PC-3 (cell line): ENCODE data around the gene XIRP1. TPM values are rescaled to one million over a fixed set of nuclear protein-coding genes. Genes with fewer than 3 reads are reported as not detected.

Source experiments
- ATAC-seq: fragments of 200-7000 bp; cut with Tn5 transposase; 2 replicates; pipeline ENCODE4 v1.9.1; 2020; ENCODE audit warnings: mild to moderate bottlenecking, moderate library complexity
- BruUV-seq: library from RNA; stranded (reverse); fragments of 400-500 nt; replicated peaks from 2 replicates; lab custom pipeline; 2021; lab: Mats Ljungman, UMichigan
- CTCF ChIA-PET: fragments of 300-600 bp; sonication (Branson Sonifier 250); formaldehyde crosslinking; loops from one replicate; lab custom pipeline; 2022; ENCODE audit warnings: antibody characterized with exemption; lab: Charles Lee
- POLR2A ChIA-PET: fragments of 300-600 bp; sonication (Branson Sonifier 250); formaldehyde crosslinking; loops from one replicate; lab custom pipeline; 2022; ENCODE audit warnings: antibody characterized with exemption; ENCODE audit not compliant: unreplicated experiment; lab: Charles Lee
- DNase-seq: peaks from one replicate; pipeline ENCODE4 v3.0.0-alpha.2; 2015
- H2AFZ ChIP-seq: fragments of 300-600 bp; sonication (generic); 2 replicates; pipeline ENCODE4 v1.6.0; 2016; ENCODE audit warnings: antibody characterized with exemption, low read length
- H3F3A ChIP-seq: fragments of 300-600 bp; sonication (generic); one replicate; pipeline ENCODE4 v1.6.0; 2017; ENCODE audit warnings: antibody characterized with exemption, low read length, control low read depth, mild to moderate bottlenecking; ENCODE audit not compliant: unreplicated experiment
- H3K27ac ChIP-seq: fragments of 300-600 bp; sonication (generic); 2 replicates; pipeline ENCODE4 v1.5.1; 2016; ENCODE audit warnings: mild to moderate bottlenecking, low read length
- H3K27me3 ChIP-seq: fragments of 300-600 bp; sonication (generic); 2 replicates; pipeline ENCODE4 v1.6.1; 2016; ENCODE audit warnings: low read length, mixed read lengths
- H3K36me3 ChIP-seq: fragments of 300-600 bp; sonication (generic); 2 replicates; pipeline ENCODE4 v1.6.1; 2016; ENCODE audit warnings: low read depth, mixed run types, low read length, mixed read lengths
- H3K4me1 ChIP-seq: fragments of 300-600 bp; sonication (generic); 2 replicates; pipeline ENCODE4 v1.5.1; 2016; ENCODE audit warnings: low read length; ENCODE audit not compliant: insufficient read depth
- H3K4me2 ChIP-seq: fragments of 300-600 bp; sonication (generic); 2 replicates; pipeline ENCODE4 v1.6.0; 2016; ENCODE audit warnings: low read length
- H3K4me3 ChIP-seq: fragments of 300-600 bp; sonication (generic); 2 replicates; pipeline ENCODE4 v1.5.1; 2016; ENCODE audit warnings: mild to moderate bottlenecking, low read length, mixed read lengths
- H3K79me2 ChIP-seq: fragments of 300-600 bp; sonication (generic); 2 replicates; pipeline ENCODE4 v1.6.1; 2017; ENCODE audit warnings: low read length, mixed read lengths
- H3K9ac ChIP-seq: fragments of 300-600 bp; sonication (generic); 2 replicates; pipeline ENCODE4 v1.6.0; 2016; ENCODE audit warnings: mild to moderate bottlenecking, low read length
- H3K9me2 ChIP-seq: fragments of 300-600 bp; sonication (generic); replicated peaks from 2 replicates; pipeline ENCODE4 v1.6.1; 2016; ENCODE audit warnings: mixed run types, low read length, mixed read lengths
- H3K9me3 ChIP-seq: fragments of 300-600 bp; sonication (generic); 2 replicates; pipeline ENCODE4 v1.6.1; 2016; ENCODE audit warnings: low read length, mixed read lengths
- H4K20me1 ChIP-seq: fragments of 300-600 bp; sonication (generic); 2 replicates; pipeline ENCODE4 v1.6.1; 2016; ENCODE audit warnings: low read length, mixed read lengths
- CTCF ChIP-seq: fragments of 300-600 bp; sonication (generic); conservative IDR thresholded peaks from 2 replicates; pipeline ENCODE4 v1.5.1; 2017; ENCODE audit warnings: antibody characterized with exemption, low read depth, mild to moderate bottlenecking, low read length
- EZH2 ChIP-seq: fragments of 300-600 bp; sonication (generic); IDR thresholded peaks from one replicate; pipeline ENCODE4 v1.6.1; 2017; ENCODE audit warnings: antibody characterized with exemption, mild to moderate bottlenecking, low read length; ENCODE audit not compliant: unreplicated experiment
- EZH2phosphoT487 ChIP-seq: fragments of 300-600 bp; sonication (generic); IDR thresholded peaks from 2 replicates; pipeline ENCODE4 v1.6.1; 2018; ENCODE audit warnings: mild to moderate bottlenecking, antibody characterized with exemption, low read length, borderline replicate concordance
- intact Hi-C: fragments of 100-400 bp; cut with micrococcal nuclease; formaldehyde crosslinking; loops from 2 replicates; pipeline ENCODE4 v1.9.0; 2023
- total RNA-seq: library from RNA; depleted of rRNA; stranded (reverse); fragments of >200 nt; gene quantifications from 2 replicates; pipeline ENCODE4 v1.2.3, GENCODE V29; 2014

The XIRP1 gene
- total RNA-seq, 1 experiment from 2014 or later = not detected

- peaks cover 58% of the 10 kb centered on the region for H3K4me1 ChIP-seq
- no TSS peak for BruUV-seq
- H4K20me1 ChIP-seq = peaks cover 71% of the 10 kb centered on the region
- no peaks in the 10 kb centered on the region for H3F3A ChIP-seq
- H3K79me2 ChIP-seq = peaks cover 63% of the 10 kb centered on the region
- H3K27me3 ChIP-seq = no peaks in the 10 kb centered on the region
- peak overlapping the region; percentile 65; the same call in 1 of the 2 replicates for H3K4me2 ChIP-seq
- no peak overlapping the region for H3K4me3 ChIP-seq
- no peak overlapping the region for H3K27ac ChIP-seq
- TF ChIP-seq EZH2 = no peak
- TF ChIP-seq EZH2phosphoT487 = no peak
- TF ChIP-seq CTCF = no peak
- H3K9me3 ChIP-seq = no peaks in the 10 kb centered on the region
- no peaks in the 10 kb centered on the region for H3K9me2 ChIP-seq
- intact Hi-C loops = no loop called here
- DNase-seq = no peak
- H2AFZ ChIP-seq = no peak overlapping the region
- peaks cover 51% of the 10 kb centered on the region for H3K36me3 ChIP-seq
- CTCF ChIA-PET = no interaction called here
- POLR2A ChIA-PET = no interaction called here
- H3K9ac ChIP-seq = no peak overlapping the region
- ATAC-seq = no peak
Measured at GRCh38 chr3:39143051-39143885, 49.1 kb downstream of the XIRP1 start.

- no peak overlapping the region for H3K4me3 ChIP-seq
- peak overlapping the region; percentile 65 for H3K4me2 ChIP-seq
- peaks cover 52% of the 10 kb centered on the region for H3K79me2 ChIP-seq
- ChIA-PET POLR2A (no interaction called here), CTCF (no interaction called here)
- no peak for ATAC-seq
- no TSS peak for BruUV-seq
- intact Hi-C loops = no loop called here
- no peak overlapping the region for H3K9ac ChIP-seq
- no peaks in the 10 kb centered on the region for H3F3A ChIP-seq
- H4K20me1 ChIP-seq = peaks cover 60% of the 10 kb centered on the region
- DNase-seq = no peak
- peaks cover 46% of the 10 kb centered on the region for H3K4me1 ChIP-seq
- H3K27ac ChIP-seq = peak overlapping the region; percentile 61
- H2AFZ ChIP-seq = no peak overlapping the region
- H3K36me3 ChIP-seq = peaks cover 51% of the 10 kb centered on the region
- H3K9me3 ChIP-seq = no peaks in the 10 kb centered on the region
- H3K9me2 ChIP-seq = no peaks in the 10 kb centered on the region
- no peaks in the 10 kb centered on the region for H3K27me3 ChIP-seq
- no peak for TF ChIP-seq EZH2phosphoT487
- no peak for TF ChIP-seq CTCF
- TF ChIP-seq EZH2 = no peak
Measured at GRCh38 chr3:39142067-39142466, 50.3 kb downstream of the XIRP1 start.
